DND-41 (cell line): ENCODE data around the gene SHBG.
"Not testable (repeated sequence)": the region's sequence is repeated elsewhere in the genome, so short reads cannot be mapped to it uniquely, and the experiment has no call there.

Experiments
- ATAC-seq: fragments of 200-7000 bp; cut with Tn5 transposase; 3 replicates; pipeline ENCODE4 v1.9.1; 2021; ENCODE audit warnings: low read depth; ENCODE audit not compliant: insufficient read depth
- DNase-seq: peaks from one replicate; pipeline ENCODE4 v3.0.0-alpha.2; 2020
- H2AFZ ChIP-seq: 2 replicates; pipeline ENCODE4 v1.6.0; 2012; ENCODE audit warnings: low read depth, low read length
- H3K27ac ChIP-seq: 2 replicates; pipeline ENCODE4 v1.5.1; 2012; ENCODE audit warnings: low read length, inconsistent platforms
- H3K27me3 ChIP-seq: fragments of 200-600 bp; sonication (generic); 2 replicates; pipeline ENCODE4 v1.6.0; 2012; ENCODE audit warnings: low read length, mild to moderate bottlenecking, inconsistent platforms; ENCODE audit not compliant: insufficient read depth, poor library complexity
- H3K36me3 ChIP-seq: 2 replicates; pipeline ENCODE4 v1.5.1; 2012; ENCODE audit warnings: low read length, inconsistent platforms; ENCODE audit not compliant: insufficient read depth
- H3K4me1 ChIP-seq: 2 replicates; pipeline ENCODE4 v1.5.1; 2012; ENCODE audit warnings: mild to moderate bottlenecking, low read length; ENCODE audit not compliant: insufficient read depth
- H3K4me2 ChIP-seq: 2 replicates; pipeline ENCODE4 v1.6.0; 2012; ENCODE audit warnings: mild to moderate bottlenecking, moderate library complexity, low read length, inconsistent platforms; ENCODE audit not compliant: insufficient read depth
- H3K4me3 ChIP-seq, 2 experiments: fragments of 200-600 bp in 1 of 2; shearing (Covaris generic) in 1 of 2; 2 replicates each; pipeline ENCODE4 v1.5.1; 2012 to 2016; ENCODE audit warnings: inconsistent platforms in 2 of 2, low read length in 2 of 2, mild to moderate bottlenecking in 2 of 2, low read depth in 1 of 2, moderate library complexity in 1 of 2
- H3K79me2 ChIP-seq: 2 replicates; pipeline ENCODE4 v1.6.0; 2012; ENCODE audit warnings: low read length, inconsistent platforms; ENCODE audit not compliant: insufficient read depth
- H3K9ac ChIP-seq: 2 replicates; pipeline ENCODE4 v1.6.0; 2012; ENCODE audit warnings: low read depth, mild to moderate bottlenecking, inconsistent platforms, low read length, moderate library complexity
- H3K9me3 ChIP-seq: 2 replicates; pipeline ENCODE4 v1.5.1; 2012; ENCODE audit warnings: low read length, moderate library complexity, mild to moderate bottlenecking, inconsistent platforms; ENCODE audit not compliant: insufficient read depth, severe bottlenecking
- H4K20me1 ChIP-seq: 2 replicates; pipeline ENCODE4 v1.6.0; 2012; ENCODE audit warnings: low read length; ENCODE audit not compliant: insufficient read depth
- CTCF ChIP-seq: IDR thresholded peaks from 2 replicates; pipeline ENCODE4 v1.5.1; 2012; ENCODE audit warnings: borderline replicate concordance, low read length, moderate library complexity, mild to moderate bottlenecking; ENCODE audit not compliant: poor library complexity, severe bottlenecking; ENCODE audit errors: extremely low read depth
- EZH2 ChIP-seq: IDR thresholded peaks from 3 replicates; pipeline ENCODE4 v1.6.1; 2012; ENCODE audit warnings: borderline replicate concordance, low read depth, mild to moderate bottlenecking, moderate library complexity, low read length, inconsistent platforms; ENCODE audit not compliant: severe bottlenecking

SHBG gene

GRCh38 chr17:7593296-7593695 lies 36.6 kb upstream of the SHBG start:
- ATAC-seq (no peak), DNase-seq (no peak)
- no peaks in the 10 kb centered on the region for H3K27me3 ChIP-seq
- H3K9me3 ChIP-seq = no peaks in the 10 kb centered on the region
- 0 out of 2 replicates have a peak, but pooled peaks cover 3% of the 10 kb centered on the region for H4K20me1 ChIP-seq
- H2AFZ ChIP-seq = no peak overlapping the region
- no peak overlapping the region for H3K9ac ChIP-seq
- H3K27ac ChIP-seq = no peak overlapping the region
- no peaks in the 10 kb centered on the region for H3K4me1 ChIP-seq
- TF ChIP-seq EZH2 (no peak), CTCF (no peak)
- peaks cover 91% of the 10 kb centered on the region for H3K36me3 ChIP-seq
- H3K79me2 ChIP-seq = 0 out of 2 replicates have a peak, but pooled peaks cover 1% of the 10 kb centered on the region
- no peak overlapping the region for H3K4me2 ChIP-seq
- no peak overlapping the region for H3K4me3 ChIP-seq

GRCh38 chr17:7597561-7597960 lies 32.4 kb upstream of the SHBG start:
- H3K27ac ChIP-seq, H4K20me1 ChIP-seq: not testable (repeated sequence)

GRCh38 chr17:7606280-7606679 lies 23.7 kb upstream of the SHBG start:
- H3K4me2 ChIP-seq = no peak overlapping the region
- H3K4me3 ChIP-seq = no peak overlapping the region
- H3K79me2 ChIP-seq = peaks cover 47% of the 10 kb centered on the region
- H3K9me3 ChIP-seq = no peaks in the 10 kb centered on the region
- H3K36me3 ChIP-seq = peaks cover 68% of the 10 kb centered on the region
- H3K27ac ChIP-seq = no peak overlapping the region
- TF ChIP-seq CTCF = no peak
- H3K9ac ChIP-seq = no peak overlapping the region
- peaks cover 21% of the 10 kb centered on the region; the same call in 1 of the 2 replicates for H4K20me1 ChIP-seq
- no peak overlapping the region for H2AFZ ChIP-seq
- no peak for DNase-seq
- no peaks in the 10 kb centered on the region for H3K27me3 ChIP-seq
- ATAC-seq = no peak
- H3K4me1 ChIP-seq = peaks cover 13% of the 10 kb centered on the region

More at GRCh38 chr17:7597561-7597960, 32.4 kb upstream of the SHBG start:
- not testable (repeated sequence) for H3K4me3 ChIP-seq, H3K9ac ChIP-seq, H2AFZ ChIP-seq, DNase-seq, H3K79me2 ChIP-seq, H3K27me3 ChIP-seq, H3K4me1 ChIP-seq, H3K9me3 ChIP-seq, ATAC-seq, H3K4me2 ChIP-seq
- peaks cover 88% of the 10 kb centered on the region for H3K36me3 ChIP-seq

- Histone ChIP-seq H3K4me2 (0 out of 2 replicates have a peak overlapping the region, but pooled peaks have one; percentile 78), H2AFZ (no peak overlapping the region), H3K79me2 (peaks cover 77% of the 10 kb centered on the region)
These were observed 19.3 kb upstream of the SHBG start for GRCh38 chr17:7610641-7611040.

More at GRCh38 chr17:7610641-7611040, 19.3 kb upstream of the SHBG start:
- TF ChIP-seq EZH2 (no peak), CTCF (no peak)
- Histone ChIP-seq H4K20me1 (peaks cover 44% of the 10 kb centered on the region; the same call in 1 of the 2 replicates), H3K36me3 (peaks cover 41% of the 10 kb centered on the region), H3K27me3 (no peaks in the 10 kb centered on the region), H3K4me3 (no peak overlapping the region), H3K4me1 (peaks cover 44% of the 10 kb centered on the region), H3K27ac (no peak overlapping the region), H3K9ac (no peak overlapping the region), H3K9me3 (no peaks in the 10 kb centered on the region)
- DNase-seq = no peak
- ATAC-seq = no peak
